Bronchus fibroblast of lung (primary cell): ENCODE measurements around the gene ZNF117. TPM values are rescaled to one million over a fixed set of nuclear protein-coding genes. Genes with fewer than 3 reads are reported as not detected.

Source experiments
- total RNA-seq: library from RNA; depleted of rRNA; stranded (reverse); fragments of >200 nt; gene quantifications from 2 replicates; pipeline ENCODE4 v1.2.3, GENCODE V29; 2015

Gene ZNF117
- total RNA-seq, result 0.89 and 1.7 TPM in 2 replicates

GRCh38 chr7:64990936-64991335 lies at the start of gene ZNF117:
Gene ZNF117 (minus strand): TSS chr7:64991036.

GRCh38 chr7:65006094-65006992 lies 15.5 kb upstream of the ZNF117 start, which contains the start of gene ERV3-1:
Gene ERV3-1 (minus strand): TSS chr7:65006687. CDS start chr7:64993026, 13,661 bp downstream.

Other genes with a start within 250 kb of the ZNF117 start
- gene ZNF138, start 196.6 kb downstream of the ZNF117 start, total RNA-seq, result 5.2 TPM in 2 replicates
- 4.3 and 4.5 TPM in 2 replicates for gene ZNF273, start 87.8 kb downstream of the ZNF117 start, total RNA-seq
- 3.4 TPM in 2 replicates for gene ERV3-1, start 15.7 kb upstream of the ZNF117 start, total RNA-seq